Upper lobe of left lung (tissue), 4 donors: Measurements from ENCODE around the gene VSX2.

Source experiments
- EP300 ChIP-seq, 4 donors: sonication (generic); formaldehyde crosslinking; IDR thresholded peaks; one replicate each; pipeline ENCODE4 v1.5.1; 2017; ENCODE audit warnings: antibody characterized with exemption in 4 of 4, control low read depth in 2 of 4
- POLR2A ChIP-seq, 4 donors: fragments of 450-650 bp; IDR thresholded peaks; one replicate each; pipeline ENCODE4 v1.5.1; 2016 to 2017; ENCODE audit warnings: antibody characterized with exemption in 4 of 4, mild to moderate bottlenecking in 2 of 4
- POLR2AphosphoS5 ChIP-seq, 2 donors: sonication (generic); formaldehyde crosslinking; IDR thresholded peaks; one replicate each; pipeline ENCODE4 v1.5.1; 2017; ENCODE audit warnings: antibody characterized with exemption in 2 of 2
- TF ChIP-seq, protein P1 (sequence below), 6 experiments: fragments of 450-650 bp in 4 of 6; fragments of 200-600 bp in 2 of 6; sonication (generic) in 2 of 6; IDR thresholded peaks; one replicate each; pipeline ENCODE4 v1.5.1; 2016 to 2019; ENCODE audit warnings: antibody characterized with exemption in 6 of 6

DNA sequence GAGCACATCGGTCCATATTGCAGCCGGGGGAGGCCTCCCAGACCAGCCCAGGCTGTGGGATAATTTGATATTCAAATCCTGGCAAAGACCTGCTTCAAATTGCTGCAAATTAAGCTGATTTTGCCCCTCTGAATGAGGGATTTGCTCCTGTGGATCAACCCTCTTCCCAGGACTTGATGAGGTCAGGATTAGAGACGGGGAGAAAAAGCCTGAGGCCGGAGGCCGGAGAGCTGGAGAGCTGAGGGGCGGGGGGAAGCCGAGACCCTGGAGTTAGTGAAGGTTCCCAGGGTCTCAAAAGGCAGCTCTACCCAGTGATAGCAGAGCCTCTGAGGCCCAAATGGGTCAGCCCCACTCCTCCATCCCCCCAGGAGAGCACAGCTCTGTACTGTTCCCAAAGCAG, 17.5 kb upstream of the VSX2 start:
- TF ChIP-seq, protein P1, sequence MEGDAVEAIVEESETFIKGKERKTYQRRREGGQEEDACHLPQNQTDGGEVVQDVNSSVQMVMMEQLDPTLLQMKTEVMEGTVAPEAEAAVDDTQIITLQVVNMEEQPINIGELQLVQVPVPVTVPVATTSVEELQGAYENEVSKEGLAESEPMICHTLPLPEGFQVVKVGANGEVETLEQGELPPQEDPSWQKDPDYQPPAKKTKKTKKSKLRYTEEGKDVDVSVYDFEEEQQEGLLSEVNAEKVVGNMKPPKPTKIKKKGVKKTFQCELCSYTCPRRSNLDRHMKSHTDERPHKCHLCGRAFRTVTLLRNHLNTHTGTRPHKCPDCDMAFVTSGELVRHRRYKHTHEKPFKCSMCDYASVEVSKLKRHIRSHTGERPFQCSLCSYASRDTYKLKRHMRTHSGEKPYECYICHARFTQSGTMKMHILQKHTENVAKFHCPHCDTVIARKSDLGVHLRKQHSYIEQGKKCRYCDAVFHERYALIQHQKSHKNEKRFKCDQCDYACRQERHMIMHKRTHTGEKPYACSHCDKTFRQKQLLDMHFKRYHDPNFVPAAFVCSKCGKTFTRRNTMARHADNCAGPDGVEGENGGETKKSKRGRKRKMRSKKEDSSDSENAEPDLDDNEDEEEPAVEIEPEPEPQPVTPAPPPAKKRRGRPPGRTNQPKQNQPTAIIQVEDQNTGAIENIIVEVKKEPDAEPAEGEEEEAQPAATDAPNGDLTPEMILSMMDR (IDR thresholded peaks at IDR 0.05) = no peak
- TF ChIP-seq POLR2AphosphoS5 (IDR thresholded peaks at IDR 0.05) (no peak), EP300 (IDR thresholded peaks at IDR 0.05) (no peak), POLR2A (IDR thresholded peaks at IDR 0.05) (no peak)
